HuH-7.5 (cell line): ENCODE results near the gene ANKRD11.
"Not testable (repeated sequence)": the region's sequence is repeated elsewhere in the genome, so short reads cannot be mapped to it uniquely, and the experiment has no call there.

Experiments
- DNase-seq: peaks from one replicate; pipeline ENCODE4 v3.0.0; 2011; ENCODE audit warnings: low spot score

ANKRD11 gene

DNA sequence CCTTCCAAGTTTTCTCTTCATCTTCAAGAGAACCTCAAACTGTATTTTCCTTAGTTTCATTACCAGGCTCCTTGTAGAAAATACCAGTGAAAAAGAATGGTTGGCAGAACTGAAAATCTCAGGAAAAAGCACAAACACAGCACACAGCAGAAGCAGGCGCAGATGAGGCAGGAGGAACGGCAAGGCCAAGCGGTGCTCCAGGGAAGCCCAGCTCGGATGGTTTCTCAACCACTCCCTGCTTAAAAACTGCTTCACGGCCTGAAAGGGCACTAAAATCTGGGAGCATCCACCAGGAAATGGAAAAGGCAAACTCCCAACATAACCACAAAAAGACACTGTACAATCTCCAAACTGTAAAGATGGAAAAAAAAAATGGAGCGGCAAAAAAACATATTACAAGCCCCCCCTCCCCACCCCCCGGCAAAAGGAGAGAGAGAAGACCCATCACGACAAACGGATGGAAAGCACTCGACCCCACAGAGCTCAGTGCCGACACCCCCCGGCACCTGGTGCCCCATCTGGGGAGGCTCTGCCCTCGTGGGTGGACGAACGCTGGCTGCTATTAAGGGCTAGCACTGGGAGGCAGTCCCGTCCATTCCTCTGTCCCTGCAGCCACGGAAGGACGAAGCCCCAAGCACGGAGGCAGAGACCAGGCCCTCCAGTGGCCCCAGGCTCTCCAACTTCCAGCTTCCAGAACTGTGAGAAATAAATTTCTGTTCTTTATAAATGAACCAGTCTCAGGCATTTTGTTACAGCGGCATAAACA, 145.3 kb downstream of the ANKRD11 start:
- no peak for DNase-seq

DNA sequence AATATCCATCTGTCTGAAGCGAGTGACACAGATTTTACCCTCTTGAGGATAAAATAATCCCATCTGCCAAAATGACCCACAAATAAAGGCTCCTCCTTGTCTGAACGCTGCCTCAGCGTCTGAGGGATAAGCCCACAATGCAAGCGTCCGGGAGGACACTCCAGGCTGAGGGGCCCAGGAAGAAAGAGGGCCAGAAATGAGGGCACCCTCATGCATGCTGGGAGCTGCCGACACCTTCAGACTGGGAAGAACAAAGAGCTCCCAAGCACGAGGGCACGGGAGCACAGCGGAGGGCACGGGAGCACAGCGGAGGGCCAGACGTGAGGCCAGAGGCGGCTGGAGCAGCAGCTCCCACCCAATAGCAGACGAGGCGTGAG, 145.9 kb downstream of the ANKRD11 start:
- no peak for DNase-seq

DNA sequence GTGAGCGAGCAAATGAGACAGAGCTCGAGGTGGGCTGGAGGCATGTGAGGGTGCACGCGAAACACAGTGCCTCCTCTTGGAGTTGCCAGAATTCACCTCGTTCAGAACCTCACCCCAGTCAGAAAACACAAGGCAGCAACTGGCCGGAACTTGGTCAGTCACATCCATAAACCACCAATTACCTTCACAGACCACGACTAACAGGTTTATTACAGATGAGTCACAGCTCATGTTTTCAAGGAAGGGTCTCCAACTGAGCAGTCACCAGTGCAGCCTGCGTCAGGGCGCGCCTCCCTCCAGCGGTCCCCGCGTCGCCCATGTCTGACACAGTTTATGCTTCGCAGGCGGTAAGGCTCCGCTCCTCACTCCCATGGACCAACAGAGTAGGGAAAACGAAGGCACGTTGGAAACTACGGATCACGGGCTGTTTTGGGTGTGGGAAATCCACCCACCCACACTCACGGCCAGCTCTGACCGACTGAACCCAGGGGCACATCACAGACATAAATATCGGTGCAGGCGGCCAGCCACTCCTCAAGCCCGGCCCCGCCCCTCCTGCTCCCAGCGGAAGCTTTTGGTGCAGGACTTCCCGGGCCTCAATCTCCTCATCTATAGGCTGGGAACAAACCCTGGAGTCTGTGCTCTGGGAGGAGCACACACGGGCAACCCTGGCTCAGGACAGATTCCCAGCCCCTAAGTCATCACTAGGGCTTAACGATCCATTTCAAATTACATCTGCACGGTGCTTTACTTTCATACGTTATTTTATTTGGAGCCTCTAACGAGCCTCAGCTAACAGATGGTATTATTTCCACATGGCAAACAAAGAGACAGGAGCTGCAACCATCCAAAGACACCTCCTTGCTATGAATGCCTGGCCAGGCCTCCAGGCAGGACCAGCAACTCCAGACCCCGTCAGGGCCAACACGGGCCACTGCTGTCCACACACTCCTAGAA, 146.6 kb downstream of the ANKRD11 start:
- no peak for DNase-seq

DNA sequence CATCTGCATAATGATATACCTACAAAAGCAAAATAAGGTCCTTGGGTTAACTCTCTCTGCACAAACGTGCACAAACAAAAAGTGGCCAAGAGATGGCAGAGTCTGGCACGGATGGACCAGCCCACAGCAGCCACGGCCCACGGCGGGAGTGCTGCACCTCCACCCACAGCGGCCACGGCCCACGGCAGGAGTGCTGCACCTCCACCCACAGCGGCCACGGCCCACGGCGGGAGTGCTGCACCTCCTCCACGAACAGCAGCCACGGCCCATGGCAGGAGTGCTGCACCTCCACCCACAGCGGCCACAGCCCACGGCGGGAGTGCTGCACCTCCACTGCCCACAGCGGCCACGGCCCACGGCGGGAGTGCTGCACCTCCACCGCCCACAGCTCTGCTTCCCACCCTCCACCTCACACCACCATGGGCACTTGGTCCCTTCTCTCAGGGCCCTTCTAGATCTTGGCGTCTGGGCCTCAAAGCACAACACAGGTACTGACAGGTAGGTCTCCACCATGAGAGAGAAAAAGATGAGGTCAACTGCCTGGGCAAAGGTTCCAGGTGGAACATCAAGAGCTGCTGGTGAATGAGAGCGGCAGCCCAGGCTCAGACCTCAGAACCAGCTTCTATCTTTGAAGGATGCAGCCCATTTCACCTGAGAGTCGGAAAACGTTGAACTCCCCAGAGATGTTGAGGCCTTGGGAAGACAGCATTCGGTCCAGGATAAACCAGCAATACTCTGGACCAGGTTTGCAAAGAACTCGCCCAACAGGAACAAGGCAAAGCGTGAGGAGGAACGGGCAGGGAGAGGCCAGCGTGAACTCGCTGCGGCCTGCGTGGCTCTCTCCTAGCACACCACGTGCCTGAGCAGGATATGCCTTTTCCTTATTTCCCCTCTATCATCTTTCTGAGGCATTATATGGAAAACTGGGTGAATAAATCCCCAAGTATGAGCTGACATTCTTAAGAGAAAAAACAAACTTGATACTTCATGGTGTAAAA, 148.4 kb downstream of the ANKRD11 start:
- DNase-seq = no peak

DNA sequence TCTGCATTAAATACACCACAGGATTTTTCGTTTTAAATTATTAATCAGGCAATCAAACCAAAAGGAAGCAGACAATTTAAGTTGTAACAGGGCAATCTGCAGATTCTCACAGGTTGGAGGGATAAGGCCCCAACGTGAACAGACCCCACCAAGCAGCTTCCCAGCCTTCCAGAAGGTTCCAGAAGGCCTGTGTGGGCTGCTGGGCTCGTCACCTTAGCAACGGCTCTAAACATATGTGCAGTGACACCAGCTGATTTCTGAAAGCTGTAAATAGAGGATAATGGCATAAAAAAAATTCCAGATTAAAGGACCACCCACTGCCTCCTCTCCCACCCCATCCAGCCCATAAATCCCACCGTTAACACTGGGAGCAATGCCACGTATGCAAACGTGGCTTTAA, 149.1 kb downstream of the ANKRD11 start:
- no peak for DNase-seq

DNA sequence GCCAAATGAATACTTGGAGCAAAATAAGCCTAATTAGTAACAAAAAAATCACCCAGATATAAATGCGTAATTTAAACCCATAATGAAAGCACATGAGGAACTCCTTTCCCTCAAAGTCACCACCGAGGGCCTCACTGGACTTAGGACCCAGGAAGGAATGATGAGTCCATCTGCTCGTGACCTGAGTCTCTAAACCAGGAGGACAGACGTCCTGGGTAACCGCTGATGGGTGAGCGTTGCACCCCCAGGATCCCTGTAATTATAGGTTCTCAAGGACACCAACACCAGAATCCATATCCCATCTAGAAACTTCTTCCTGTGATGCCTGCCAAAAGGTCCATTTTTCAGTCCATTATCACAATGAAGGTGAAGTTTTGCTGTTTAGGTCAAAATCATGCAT, 151.5 kb downstream of the ANKRD11 start:
- DNase-seq = peak; percentile 81

DNA sequence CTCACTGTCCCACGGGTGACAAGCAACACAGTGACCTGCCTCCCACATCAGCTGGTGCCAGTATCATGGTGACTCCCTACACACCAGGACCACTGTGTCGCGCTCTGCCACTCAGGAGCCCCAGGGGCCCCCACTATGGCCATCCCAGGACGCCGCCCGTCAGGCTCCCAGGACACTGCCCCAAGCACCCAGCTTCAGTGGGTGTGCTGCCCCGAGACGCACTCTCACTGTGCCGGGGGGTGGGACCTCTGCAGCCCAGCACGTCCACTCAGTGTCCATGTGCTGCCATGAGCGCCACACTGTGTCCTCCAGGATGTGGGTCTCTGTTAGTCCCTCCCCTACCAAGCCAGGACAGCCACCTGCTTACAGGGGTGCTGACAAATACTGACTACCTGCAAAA, 152.4 kb downstream of the ANKRD11 start:
- no peak for DNase-seq

DNA sequence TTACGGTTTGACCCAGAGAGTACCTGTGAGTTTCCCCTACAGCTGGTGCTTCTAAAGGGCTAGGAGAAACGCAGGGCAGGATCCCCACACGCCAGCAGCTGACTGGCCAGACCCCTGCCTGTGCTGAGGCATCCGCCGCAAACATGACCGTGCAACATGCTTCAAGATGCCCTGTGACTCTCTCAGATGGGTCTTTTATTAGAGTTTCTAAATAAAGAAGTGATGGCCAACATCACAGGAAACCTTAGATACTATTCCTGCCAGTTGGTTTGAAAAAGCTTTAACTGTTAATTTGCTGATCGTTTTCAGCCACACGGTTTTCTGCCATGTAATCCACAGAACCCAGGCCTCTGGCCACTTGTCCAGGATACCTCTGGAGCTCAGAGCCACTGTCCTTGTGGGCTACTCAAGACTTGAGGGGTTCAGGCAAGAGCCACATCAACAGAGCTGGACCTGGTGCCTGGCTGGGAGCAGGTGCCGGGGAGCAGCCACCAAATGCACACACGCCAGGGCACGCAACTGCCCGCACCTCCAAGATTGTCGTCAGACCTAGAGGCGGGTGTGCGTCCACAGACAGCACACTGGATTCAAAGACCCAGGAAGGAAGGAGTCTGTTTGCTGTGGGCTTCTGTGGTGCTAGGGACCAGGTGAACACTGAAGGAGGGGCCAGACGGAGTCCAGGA, 154.4 kb downstream of the ANKRD11 start:
- no peak for DNase-seq

DNA sequence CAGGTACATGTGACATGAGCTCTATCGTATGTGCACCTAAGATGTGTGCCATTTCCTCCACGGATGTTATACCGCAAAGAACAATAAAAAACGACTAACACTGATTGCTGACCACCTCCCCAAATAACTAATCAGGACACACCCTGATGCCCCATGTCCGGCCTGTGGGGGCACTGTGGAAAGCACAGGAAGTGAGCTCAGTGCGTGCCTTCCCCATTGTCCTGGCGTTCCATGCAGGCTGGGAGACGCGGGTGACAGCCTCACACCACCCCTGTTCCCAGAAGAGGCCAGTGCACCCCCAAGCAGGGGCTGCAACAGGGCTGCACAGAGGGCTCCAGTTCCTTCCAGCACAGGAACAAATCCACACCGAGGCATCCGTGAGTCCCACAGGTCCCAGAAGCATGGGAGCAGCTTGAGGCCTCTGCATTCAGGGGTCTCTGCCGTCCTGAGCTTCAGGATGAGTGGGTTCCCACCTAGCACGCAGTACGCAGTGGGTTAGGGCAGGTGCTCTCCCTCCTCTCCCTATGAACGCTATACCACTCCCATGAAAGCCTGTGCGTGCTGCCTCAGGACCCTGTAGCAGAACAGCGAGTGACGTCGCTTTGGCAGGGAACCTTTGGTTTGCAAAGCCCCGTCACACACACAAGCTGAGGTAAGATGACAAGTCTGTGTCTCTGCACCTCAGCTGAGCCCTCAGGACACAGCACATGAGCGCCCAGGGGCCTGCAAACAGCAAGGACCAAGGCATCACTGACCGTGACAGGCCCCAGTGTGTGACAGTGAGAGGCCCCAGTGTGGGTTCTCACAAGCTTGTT, 155.2 kb downstream of the ANKRD11 start:
- DNase-seq = no peak

DNA sequence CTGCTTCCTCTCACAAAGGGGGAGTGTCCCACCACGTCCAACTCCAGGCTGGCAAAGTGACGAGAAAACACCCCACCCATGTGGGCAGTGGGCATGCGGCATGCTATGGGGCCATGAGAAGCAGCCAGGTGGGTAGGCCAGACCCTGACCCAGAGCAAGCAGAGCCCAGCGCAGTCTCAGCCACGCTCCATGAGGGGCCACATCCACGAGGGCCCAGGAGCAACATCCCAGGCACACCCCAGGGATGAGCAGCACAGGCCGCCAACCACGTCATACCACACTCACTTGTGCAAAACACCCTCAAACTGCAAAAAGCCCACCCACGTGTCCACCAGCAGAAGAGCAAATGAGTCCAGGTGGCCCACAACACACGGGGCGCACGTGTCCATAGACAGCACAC, 155.9 kb downstream of the ANKRD11 start:
- DNase-seq = no peak

DNA sequence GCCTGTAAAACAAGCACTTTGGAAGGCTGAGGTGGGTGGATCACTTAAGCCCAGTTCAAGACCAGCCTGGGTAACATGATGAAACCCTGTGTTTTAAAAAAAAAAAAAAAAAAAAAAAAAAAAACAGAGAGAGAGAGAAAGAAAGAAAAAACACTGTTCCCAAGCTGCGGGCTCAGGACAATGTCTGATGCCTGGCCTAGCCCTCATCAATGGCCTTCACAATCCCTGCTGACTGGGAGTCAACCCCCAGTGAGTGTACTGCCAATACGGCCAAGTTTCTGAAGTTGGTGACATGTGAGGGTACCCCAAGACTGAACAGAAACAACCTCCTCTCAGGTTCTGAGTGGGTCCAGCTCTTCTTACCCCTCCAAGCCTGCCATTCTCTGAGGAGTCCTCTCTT, 156.3 kb downstream of the ANKRD11 start:
- no peak for DNase-seq

DNA sequence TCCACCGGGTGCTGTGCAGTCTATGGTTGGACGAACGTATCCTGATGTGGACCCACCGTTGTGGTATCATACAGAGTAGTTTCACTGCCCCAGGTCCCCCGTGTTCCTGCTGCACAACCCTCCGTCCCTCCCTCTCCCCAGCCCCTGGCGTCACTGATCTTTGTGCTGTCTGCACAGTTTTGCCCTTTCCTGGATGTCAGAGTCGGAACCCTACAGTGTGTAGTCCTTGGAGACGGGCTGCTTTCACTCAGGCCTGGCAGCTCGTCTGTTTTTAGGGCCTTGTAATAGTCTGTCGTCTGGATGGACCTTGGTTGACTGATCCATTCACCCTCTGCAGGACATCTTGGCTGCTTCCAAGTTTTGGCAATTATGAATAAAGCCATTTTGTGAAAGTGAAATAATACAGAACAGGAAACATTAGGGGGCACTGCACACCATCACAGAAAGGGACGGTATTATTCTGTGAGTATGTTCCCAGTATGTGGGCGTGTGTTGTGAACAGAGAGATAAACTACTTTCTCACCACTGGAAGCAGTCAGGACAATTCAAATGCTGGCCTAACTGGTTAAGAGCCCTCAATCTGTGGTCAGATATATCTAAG, 156.9 kb downstream of the ANKRD11 start:
- DNase-seq = peak; percentile 84

DNA sequence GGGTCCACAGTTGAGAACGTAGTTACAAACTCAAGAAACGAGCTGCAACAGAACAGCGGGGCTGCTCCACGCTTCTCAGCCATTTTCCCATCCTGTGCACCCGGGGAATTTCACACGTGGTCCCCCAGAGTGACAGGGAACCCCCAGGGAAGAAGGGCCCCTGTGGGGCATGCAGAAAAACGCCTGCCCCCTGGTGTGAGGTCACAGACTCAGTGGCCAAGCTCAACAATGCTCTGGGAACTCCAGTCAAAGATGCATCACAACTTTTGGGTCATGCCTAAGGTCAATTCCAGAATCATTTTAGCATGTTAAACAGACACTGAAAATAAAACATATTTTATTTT, 157.5 kb downstream of the ANKRD11 start:
- DNase-seq = no peak

DNA sequence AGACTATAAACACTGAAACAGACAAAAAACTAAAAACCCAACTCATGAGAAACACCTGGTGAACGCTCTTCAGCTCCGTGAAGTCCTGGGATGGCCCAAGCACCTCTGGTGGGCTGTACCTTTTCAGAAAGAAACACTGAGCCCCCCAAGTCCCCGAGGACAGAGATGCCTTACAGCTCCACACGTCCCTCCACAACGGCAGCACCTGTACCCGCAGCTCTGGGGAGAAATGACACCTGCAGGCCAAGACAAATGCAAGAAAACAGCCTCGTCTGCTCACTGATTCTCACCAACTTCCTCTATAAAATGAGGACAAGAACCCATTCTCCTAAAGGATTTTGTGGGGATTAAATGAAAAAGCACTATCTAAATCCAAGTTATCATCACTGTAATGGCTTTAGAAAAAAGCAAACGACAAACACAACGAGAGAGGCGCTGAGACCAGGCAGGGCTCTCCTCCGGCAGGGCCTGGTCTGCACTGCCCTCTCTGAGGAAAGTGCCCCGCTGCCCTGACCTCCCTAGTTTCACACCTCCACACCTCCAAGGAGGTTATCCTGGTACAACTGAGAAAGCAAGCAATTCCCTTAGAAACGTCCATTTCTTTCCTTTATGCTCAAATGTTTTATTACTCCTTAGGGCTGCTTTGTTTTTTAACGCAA, 158.0 kb downstream of the ANKRD11 start:
- DNase-seq = no peak

DNA sequence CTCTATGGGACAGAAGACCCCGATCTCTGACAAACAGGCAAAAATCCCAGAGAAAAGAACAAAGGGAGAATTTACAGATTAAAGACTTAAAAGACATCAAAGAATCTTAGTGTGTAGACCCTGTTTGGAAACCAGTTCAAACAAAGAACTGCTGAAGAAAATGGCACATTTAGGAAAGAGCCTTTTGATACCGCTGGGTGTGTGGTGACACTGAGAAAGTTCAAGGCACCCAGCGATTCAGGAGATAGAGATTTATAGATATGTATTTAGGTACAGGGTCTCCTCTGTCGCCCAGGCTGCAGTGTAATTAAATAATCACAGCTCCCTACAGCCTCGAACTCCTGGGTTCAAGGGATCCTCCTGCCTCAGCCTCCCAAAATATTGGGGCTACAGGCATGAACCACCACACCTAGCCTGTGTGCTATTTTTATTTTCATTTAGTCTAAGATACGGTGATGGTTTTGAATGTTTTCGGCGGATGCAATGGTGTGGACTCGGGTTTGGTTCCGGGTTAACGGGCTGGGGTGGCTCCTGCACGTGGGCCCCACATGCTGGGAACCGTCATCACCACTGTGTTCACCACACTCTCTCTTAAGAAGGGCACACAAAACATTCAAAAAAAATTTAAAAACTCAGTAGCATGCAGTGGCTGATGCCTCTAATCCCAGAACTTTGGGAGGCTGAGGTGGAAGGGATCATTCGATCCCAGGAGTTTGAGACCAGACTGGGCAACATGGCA, 158.8 kb downstream of the ANKRD11 start:
- DNase-seq = no peak

DNA sequence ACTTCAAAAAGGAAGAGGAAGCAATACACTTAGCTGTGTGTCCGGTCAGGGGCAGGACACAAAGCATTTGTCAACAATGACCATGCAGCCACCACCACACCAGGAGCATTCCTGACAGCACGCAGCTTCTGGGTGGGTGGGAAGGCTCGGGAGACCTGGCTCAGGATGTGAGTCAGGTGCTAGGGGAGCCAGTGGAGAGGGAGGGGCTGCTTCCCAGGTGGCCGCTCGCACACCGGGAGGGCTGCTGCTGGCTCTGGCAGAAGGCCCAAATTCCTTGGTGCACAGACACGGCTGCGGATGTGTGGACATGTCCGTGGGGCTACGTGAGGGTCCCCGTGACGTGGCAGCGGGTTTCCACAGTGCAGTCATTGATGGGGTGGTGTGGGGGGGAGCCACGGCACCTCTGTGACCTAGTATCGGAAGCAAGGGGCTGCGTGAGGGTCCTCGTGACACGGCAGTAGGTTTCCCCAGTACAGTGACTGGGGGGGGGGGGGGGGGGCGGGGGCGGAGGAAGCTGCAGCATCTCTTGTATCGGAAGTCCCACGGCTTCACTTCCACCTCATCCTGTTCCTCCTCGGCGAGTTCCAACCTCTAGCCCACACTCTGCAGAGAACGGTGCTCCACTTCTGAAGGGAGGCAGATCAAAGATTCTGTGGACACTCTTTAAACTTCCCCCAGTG, 160.0 kb downstream of the ANKRD11 start:
- DNase-seq = no peak

DNA sequence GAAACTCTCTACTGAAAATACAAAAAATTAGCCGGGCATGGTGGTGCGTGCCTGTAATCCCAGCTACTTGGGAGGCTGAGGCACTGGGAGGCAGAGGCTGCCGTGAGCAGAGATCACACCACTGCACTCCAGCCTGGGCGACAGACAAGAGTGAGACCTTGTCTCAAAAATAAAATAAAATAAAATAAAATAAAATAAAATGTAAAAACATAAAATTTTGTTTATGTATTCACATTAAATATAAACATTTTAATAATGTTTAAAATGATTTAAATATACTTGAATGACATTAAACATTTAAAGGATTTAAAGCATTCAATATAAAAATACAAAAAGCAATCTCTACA, 160.6 kb downstream of the ANKRD11 start:
- not testable (repeated sequence) for DNase-seq
